ENCODE measurements around the gene ABCB11. TPM values are rescaled to one million over a fixed set of nuclear protein-coding genes. Genes with fewer than 3 reads are reported as not detected.
"Not testable (repeated sequence)": the region's sequence is repeated elsewhere in the genome, so short reads cannot be mapped to it uniquely, and the experiment has no call there.

The ABCB11 gene
- total RNA-seq, 4 donors from 2014 or later: 0.10 to 0.24 (median 0.12) TPM; not detected in 1

DNA sequence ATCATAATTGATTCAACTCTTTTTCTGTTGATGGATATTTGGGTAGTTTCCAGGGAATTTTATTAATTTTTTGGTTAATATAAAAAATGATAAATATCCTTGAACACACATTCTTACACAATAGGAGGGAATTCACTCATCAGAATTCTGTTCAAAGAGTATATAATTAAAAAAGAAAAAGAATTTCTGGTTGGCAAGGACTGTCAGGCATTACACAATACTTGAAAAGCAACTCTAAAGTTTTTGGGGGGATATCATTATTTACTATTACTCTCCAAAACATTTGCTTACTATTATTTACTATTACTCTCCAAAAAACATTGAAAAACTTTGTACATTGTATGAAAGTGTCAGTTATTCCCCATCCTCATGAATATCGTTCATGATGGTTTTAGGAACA is 92.1 kb downstream of the ABCB11 start:
- in situ Hi-C loops (cut with MboI; ENCODE audit: low sequenced_read_pairs in 4 of 4): no loop called here
- no peaks in the 10 kb centered on the region for H3K9me3 ChIP-seq
- no peak for ATAC-seq

DNA sequence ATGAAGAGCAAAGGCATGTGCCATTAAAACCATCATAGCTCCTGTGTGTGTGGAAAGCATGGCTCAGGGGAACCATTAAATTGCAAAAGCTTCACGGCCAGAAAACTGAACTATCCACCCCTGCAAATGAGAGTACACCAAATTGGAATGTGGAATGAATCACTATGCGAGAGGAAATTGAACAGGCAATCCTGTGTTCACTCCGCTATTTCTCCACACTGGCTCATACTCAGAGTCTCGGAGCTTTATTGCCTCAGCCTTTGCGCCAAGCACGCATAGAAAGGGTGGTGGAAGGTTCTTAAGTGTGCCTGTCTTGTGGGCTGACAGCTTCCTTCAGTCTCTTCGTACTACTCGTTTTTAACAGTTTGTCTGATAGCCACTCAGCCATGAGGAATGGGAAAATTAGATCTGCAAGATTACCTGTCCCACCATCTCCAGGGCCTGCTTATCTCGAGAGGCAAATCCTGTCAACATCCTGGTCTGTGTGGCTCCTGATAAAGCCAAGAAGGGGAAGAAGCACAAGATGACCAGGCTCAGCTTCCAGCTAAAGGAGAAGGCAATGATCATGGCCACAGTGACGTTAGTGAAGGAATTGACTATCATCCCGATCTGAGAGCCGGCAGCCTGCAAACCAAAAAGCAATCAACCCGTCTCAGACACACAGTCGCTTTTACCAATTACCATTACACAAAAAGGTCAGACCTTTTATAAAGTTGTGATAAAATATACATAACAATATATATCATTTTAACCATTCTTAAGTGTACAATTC is 95.1 kb downstream of the ABCB11 start:
- Histone ChIP-seq H3K27me3 (no peaks in the 10 kb centered on the region), H3K9me3 (no peaks in the 10 kb centered on the region), H3K27ac (no peak overlapping the region), H3K4me3 (no peak overlapping the region), H3K4me1 (no peaks in the 10 kb centered on the region), H3K36me3 (no peaks in the 10 kb centered on the region)
- intact Hi-C loops (cut with DNase I; ENCODE audit: low total_unique reads) (no loop called here), in situ Hi-C loops (cut with MboI; ENCODE audit: low sequenced_read_pairs in 4 of 4) (no loop called here)
- ATAC-seq: no peak
- no peak for DNase-seq
- TF ChIP-seq POLR2A (IDR thresholded peaks at IDR 0.05): no peak
- TF ChIP-seq, protein P1, sequence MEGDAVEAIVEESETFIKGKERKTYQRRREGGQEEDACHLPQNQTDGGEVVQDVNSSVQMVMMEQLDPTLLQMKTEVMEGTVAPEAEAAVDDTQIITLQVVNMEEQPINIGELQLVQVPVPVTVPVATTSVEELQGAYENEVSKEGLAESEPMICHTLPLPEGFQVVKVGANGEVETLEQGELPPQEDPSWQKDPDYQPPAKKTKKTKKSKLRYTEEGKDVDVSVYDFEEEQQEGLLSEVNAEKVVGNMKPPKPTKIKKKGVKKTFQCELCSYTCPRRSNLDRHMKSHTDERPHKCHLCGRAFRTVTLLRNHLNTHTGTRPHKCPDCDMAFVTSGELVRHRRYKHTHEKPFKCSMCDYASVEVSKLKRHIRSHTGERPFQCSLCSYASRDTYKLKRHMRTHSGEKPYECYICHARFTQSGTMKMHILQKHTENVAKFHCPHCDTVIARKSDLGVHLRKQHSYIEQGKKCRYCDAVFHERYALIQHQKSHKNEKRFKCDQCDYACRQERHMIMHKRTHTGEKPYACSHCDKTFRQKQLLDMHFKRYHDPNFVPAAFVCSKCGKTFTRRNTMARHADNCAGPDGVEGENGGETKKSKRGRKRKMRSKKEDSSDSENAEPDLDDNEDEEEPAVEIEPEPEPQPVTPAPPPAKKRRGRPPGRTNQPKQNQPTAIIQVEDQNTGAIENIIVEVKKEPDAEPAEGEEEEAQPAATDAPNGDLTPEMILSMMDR (IDR thresholded peaks at IDR 0.05 in 4 of 5, conservative IDR thresholded peaks at IDR 0.05 in 1 of 5): no peak

More for the DNA sequence above, 92.1 kb downstream of the ABCB11 start:
- no peak overlapping the region for H3K4me3 ChIP-seq
- intact Hi-C loops (cut with DNase I; ENCODE audit: low total_unique reads): no loop called here
- no peak for DNase-seq
- H3K27ac ChIP-seq: no peak overlapping the region
- H3K27me3 ChIP-seq: no peaks in the 10 kb centered on the region
- TF ChIP-seq, protein P1 (IDR thresholded peaks at IDR 0.05 in 4 of 5, conservative IDR thresholded peaks at IDR 0.05 in 1 of 5): no peak
- TF ChIP-seq POLR2A (IDR thresholded peaks at IDR 0.05): no peak
- no peaks in the 10 kb centered on the region for H3K36me3 ChIP-seq
- no peaks in the 10 kb centered on the region for H3K4me1 ChIP-seq

DNA sequence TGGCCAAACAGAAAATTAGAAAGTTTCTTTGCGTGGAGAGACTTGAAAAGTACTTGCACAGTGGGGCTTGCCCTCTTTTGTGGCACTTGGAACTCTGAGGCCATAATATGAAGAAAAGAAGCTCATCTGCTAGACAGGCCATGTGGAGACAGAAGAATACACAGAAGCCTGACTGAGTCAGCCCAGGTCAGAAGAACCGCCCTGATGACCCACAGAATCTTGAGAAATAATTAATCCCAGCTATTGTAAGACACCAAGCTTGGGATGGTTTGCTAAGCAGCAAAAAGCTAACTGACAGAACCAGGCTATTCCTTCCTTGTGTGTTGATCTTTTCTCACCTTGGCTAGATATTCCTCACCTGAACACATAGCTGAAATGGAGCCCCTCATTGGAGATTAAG is 96.3 kb downstream of the ABCB11 start:
- in situ Hi-C loops (cut with MboI; ENCODE audit: low sequenced_read_pairs in 4 of 4): no loop called here
- Histone ChIP-seq H3K27me3 (no peaks in the 10 kb centered on the region), H3K4me3 (no peak overlapping the region), H3K36me3 (no peaks in the 10 kb centered on the region), H3K9me3 (no peaks in the 10 kb centered on the region), H3K4me1 (no peaks in the 10 kb centered on the region), H3K27ac (no peak overlapping the region)
- DNase-seq (no peak), ATAC-seq (no peak)
- intact Hi-C loops (cut with DNase I; ENCODE audit: low total_unique reads): no loop called here
- TF ChIP-seq, protein P1 (IDR thresholded peaks at IDR 0.05 in 4 of 5, conservative IDR thresholded peaks at IDR 0.05 in 1 of 5): no peak
- TF ChIP-seq POLR2A (IDR thresholded peaks at IDR 0.05): no peak

DNA sequence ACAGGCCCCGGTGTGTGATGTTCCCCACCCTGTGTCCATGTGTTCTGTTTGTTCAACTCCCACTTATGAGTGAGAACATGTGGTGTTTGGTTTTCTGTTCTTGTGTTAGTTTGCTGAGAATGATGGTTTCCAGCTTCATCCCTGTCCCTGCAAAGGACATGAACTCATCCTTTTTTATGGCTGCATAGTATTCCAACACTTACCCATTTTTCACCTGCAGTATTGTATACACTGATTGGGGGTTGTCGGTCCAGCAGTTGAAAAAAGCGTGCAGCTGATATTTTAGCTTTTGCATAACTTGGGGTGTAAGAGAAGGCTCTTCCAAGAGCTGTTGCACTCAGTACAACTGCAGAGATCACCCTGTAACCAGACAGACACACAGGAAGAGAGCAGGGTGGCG is 99.0 kb downstream of the ABCB11 start:
- H3K36me3 ChIP-seq; H3K27ac ChIP-seq; H3K9me3 ChIP-seq; in situ Hi-C loops (cut with MboI; ENCODE audit: low sequenced_read_pairs in 4 of 4); H3K27me3 ChIP-seq; ATAC-seq; H3K4me3 ChIP-seq; intact Hi-C loops (cut with DNase I; ENCODE audit: low total_unique reads); H3K4me1 ChIP-seq; DNase-seq: not testable (repeated sequence)

DNA sequence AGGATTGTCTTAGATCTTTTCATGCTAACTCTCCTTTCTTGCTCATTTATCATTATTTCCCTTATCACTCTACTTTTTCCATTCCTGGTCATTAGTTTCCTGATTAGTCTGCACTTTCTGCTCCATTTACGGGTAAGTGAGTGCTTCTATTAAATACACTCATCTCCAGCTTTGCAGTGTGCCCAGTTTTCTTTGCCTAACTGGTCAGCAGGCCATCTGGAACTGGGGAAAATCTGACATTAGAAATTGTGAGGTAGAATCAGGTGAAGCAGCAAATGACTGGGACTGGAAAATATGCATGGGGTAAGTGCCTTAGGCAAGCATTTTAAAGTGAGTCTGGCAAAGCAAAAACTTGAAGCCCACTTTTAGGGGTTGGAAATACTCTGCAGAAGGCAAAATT is 100.9 kb downstream of the ABCB11 start:
- in situ Hi-C loops (cut with MboI; ENCODE audit: low sequenced_read_pairs in 4 of 4) (no loop called here), intact Hi-C loops (cut with DNase I; ENCODE audit: low total_unique reads) (no loop called here)
- H3K9me3 ChIP-seq: no peaks in the 10 kb centered on the region
- no peaks in the 10 kb centered on the region for H3K27me3 ChIP-seq
- H3K27ac ChIP-seq: no peak overlapping the region
- no peak for ATAC-seq
- no peak overlapping the region for H3K4me3 ChIP-seq
- TF ChIP-seq POLR2A (IDR thresholded peaks at IDR 0.05): no peak
- TF ChIP-seq, protein P1 (IDR thresholded peaks at IDR 0.05 in 4 of 5, conservative IDR thresholded peaks at IDR 0.05 in 1 of 5): no peak
- H3K36me3 ChIP-seq: no peaks in the 10 kb centered on the region
- no peak for DNase-seq
- no peaks in the 10 kb centered on the region for H3K4me1 ChIP-seq

Measured in gastrocnemius medialis (tissue), 4 donors.